ENCODE results near the gene KIF6. TPM values are rescaled to one million over a fixed set of nuclear protein-coding genes. Genes with fewer than 3 reads are reported as not detected.

KIF6 gene
- total RNA-seq, 4 donors from 2014 or later: not detected

DNA sequence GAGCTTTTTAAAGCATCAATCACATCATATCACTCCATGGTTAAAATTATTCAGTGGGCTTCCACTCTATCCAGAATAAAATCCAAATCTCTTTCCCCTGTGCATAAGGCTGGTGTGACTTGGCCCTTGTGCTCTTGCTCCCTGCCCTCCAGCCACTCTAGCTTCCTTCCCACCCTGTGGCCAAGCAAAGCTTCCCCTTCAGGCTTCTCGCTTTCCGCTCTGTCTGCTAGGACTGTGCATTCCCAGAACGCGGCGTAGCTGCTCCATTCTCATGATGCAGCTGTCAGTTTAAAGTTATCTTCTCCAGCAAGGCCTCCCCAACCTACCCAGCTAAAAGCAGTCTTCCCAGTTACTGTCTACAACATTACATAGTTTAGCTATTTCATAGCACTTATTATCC lies 383.3 kb downstream of the KIF6 start:
- ATAC-seq: no peak

DNA sequence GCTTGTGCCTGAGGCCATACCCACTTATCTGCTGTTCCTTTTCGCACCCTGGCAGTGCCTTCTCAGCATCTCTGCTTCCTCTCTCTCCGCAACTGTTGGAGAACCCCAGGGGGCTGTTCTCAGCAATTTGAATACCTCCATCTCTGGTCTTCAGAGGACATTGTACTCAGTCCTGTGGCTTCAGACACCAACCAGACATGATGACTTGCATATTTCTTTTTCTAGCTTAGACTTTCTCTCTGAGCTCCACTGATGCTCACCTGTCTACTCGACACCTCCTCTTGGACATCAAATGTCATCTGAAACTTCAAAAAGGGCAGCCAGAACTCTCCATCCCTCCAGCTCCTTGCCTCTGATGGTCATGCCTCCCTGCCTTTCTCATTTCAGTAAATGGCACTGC lies 383.9 kb downstream of the KIF6 start:
- Histone ChIP-seq H3K27me3 (no peaks in the 10 kb centered on the region), H3K9me3 (no peaks in the 10 kb centered on the region), H3K27ac (no peak overlapping the region), H3K4me3 (no peak overlapping the region), H3K4me1 (no peaks in the 10 kb centered on the region), H3K36me3 (no peaks in the 10 kb centered on the region)
- in situ Hi-C loops (cut with MboI; ENCODE audit: low sequenced_read_pairs in 4 of 4): no loop called here
- DNase-seq (no peak), ATAC-seq (no peak)
- intact Hi-C loops (cut with DNase I; ENCODE audit: low total_unique reads): no loop called here
- no peak for TF ChIP-seq POLR2A (IDR thresholded peaks at IDR 0.05)
- TF ChIP-seq, protein P1, sequence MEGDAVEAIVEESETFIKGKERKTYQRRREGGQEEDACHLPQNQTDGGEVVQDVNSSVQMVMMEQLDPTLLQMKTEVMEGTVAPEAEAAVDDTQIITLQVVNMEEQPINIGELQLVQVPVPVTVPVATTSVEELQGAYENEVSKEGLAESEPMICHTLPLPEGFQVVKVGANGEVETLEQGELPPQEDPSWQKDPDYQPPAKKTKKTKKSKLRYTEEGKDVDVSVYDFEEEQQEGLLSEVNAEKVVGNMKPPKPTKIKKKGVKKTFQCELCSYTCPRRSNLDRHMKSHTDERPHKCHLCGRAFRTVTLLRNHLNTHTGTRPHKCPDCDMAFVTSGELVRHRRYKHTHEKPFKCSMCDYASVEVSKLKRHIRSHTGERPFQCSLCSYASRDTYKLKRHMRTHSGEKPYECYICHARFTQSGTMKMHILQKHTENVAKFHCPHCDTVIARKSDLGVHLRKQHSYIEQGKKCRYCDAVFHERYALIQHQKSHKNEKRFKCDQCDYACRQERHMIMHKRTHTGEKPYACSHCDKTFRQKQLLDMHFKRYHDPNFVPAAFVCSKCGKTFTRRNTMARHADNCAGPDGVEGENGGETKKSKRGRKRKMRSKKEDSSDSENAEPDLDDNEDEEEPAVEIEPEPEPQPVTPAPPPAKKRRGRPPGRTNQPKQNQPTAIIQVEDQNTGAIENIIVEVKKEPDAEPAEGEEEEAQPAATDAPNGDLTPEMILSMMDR (IDR thresholded peaks at IDR 0.05 in 4 of 5, conservative IDR thresholded peaks at IDR 0.05 in 1 of 5): no peak

More for the DNA sequence above, 383.3 kb downstream of the KIF6 start:
- TF ChIP-seq, protein P1 (IDR thresholded peaks at IDR 0.05 in 4 of 5, conservative IDR thresholded peaks at IDR 0.05 in 1 of 5): no peak
- TF ChIP-seq POLR2A (IDR thresholded peaks at IDR 0.05): no peak
- intact Hi-C loops (cut with DNase I; ENCODE audit: low total_unique reads): no loop called here
- Histone ChIP-seq H3K27me3 (no peaks in the 10 kb centered on the region), H3K4me3 (no peak overlapping the region), H3K4me1 (no peaks in the 10 kb centered on the region), H3K9me3 (no peaks in the 10 kb centered on the region), H3K36me3 (no peaks in the 10 kb centered on the region), H3K27ac (no peak overlapping the region)
- in situ Hi-C loops (cut with MboI; ENCODE audit: low sequenced_read_pairs in 4 of 4): no loop called here
- no peak for DNase-seq

DNA sequence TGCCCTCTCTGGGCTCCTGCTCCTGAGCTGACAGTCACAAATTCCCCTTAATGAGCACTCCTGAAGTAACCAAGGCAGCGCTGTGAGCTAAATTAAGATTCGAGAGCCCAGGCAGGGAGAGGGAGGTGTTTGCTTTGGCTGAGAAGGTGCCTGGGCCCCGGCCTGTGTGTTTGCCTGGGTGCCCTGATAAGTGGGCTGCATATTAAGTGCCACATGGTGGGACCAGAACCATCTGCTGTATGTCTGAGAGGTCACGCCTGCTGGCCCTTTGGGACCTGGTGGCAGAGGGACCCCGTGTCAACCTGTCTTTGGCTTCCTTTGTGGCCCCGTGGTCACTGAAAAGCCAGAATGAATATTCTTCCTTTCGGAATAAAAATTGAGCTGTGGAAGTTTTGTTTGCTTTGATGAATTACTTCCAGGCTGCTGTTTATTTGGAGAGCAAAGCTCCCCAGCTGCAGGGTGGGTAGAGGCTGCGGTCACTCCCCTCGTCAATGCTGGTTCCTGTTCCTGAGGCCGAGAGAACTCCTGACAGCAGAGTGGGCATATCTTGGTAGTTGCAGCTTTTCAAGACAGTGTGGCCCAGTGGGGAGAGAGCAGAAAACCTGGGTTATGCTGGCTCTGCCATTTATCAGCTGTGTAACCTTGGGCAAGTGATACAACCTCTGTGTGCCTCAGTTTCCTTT lies 385.2 kb downstream of the KIF6 start:
- H3K27ac ChIP-seq: no peak overlapping the region
- no peaks in the 10 kb centered on the region for H3K36me3 ChIP-seq
- in situ Hi-C loops (cut with MboI; ENCODE audit: low sequenced_read_pairs in 4 of 4) (no loop called here), intact Hi-C loops (cut with DNase I; ENCODE audit: low total_unique reads) (no loop called here)
- DNase-seq: no peak
- H3K27me3 ChIP-seq: no peaks in the 10 kb centered on the region
- no peak for ATAC-seq
- no peak for TF ChIP-seq POLR2A (IDR thresholded peaks at IDR 0.05)
- TF ChIP-seq, protein P1 (IDR thresholded peaks at IDR 0.05 in 4 of 5, conservative IDR thresholded peaks at IDR 0.05 in 1 of 5): no peak
- H3K4me3 ChIP-seq: no peak overlapping the region
- H3K9me3 ChIP-seq: no peaks in the 10 kb centered on the region
- H3K4me1 ChIP-seq: no peaks in the 10 kb centered on the region

DNA sequence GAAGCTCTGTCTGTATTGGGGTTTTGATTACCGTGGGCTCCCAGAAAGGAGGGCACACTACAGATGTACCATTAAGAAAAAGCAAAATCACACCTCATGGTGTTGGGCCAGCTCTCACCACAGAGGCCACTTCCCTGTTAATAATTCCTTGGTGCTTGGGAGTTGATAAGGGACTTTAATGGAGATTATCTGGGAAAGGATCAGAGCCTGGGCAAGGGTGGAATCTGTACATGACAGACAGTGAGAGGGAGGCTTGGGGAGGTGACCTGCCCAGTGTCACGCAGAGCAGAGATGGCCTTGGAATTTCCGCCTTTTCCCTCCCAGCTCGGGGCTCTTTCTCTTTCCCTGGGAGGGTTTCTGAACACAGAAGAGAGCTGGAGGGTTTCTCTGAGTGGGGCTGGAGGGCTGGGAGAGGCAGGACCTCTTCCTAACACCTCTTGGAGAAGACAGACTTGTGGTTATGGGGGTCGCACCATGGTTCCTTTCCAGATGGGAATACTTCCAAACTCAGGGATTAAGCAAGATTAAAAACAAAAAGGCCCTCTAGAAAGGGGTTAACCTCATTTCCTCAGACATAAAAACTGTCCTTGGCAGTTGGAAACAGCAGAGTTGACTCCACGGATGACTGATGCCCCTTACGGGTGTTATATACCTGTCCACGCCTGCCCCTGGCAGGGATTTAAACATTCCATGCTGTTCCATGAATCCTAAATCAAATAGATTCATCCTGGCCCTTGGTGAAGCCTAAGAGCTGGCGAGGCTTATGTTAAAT lies 385.9 kb downstream of the KIF6 start:
- no peak for DNase-seq
- H3K36me3 ChIP-seq: no peaks in the 10 kb centered on the region
- in situ Hi-C loops (cut with MboI; ENCODE audit: low sequenced_read_pairs in 4 of 4): no loop called here
- no peaks in the 10 kb centered on the region for H3K4me1 ChIP-seq
- H3K27me3 ChIP-seq: no peaks in the 10 kb centered on the region
- no peaks in the 10 kb centered on the region for H3K9me3 ChIP-seq
- no peak overlapping the region for H3K27ac ChIP-seq
- no peak for TF ChIP-seq POLR2A (IDR thresholded peaks at IDR 0.05)
- TF ChIP-seq, protein P1 (IDR thresholded peaks at IDR 0.05 in 4 of 5, conservative IDR thresholded peaks at IDR 0.05 in 1 of 5): no peak
- no peak for ATAC-seq
- no peak overlapping the region for H3K4me3 ChIP-seq
- intact Hi-C loops (cut with DNase I; ENCODE audit: low total_unique reads): no loop called here

Measured in gastrocnemius medialis (tissue), 4 donors.